GM10248 (cell line): ENCODE data around the gene MSH5.

ENCODE experiments used
- CTCF ChIA-PET: fragments of 300-600 bp; sonication (Branson Sonifier 250); formaldehyde crosslinking; extraction: SDS; loops from one replicate; lab custom pipeline; 2021; ENCODE audit warnings: antibody characterized with exemption; lab: Yijun Ruan, JAX
- POLR2A ChIA-PET: fragments of 350-650 bp; sonication (Branson Sonifier 250); formaldehyde crosslinking; extraction: SDS; loops from one replicate; lab custom pipeline; 2020; ENCODE audit warnings: antibody characterized with exemption; lab: Yijun Ruan, JAX
- DNase-seq: peaks from one replicate; pipeline ENCODE4 v3.0.0; 2012; ENCODE audit errors: extremely low spot score
- CTCF ChIP-seq: IDR thresholded peaks from 2 replicates; pipeline ENCODE4 v1.5.1; 2012; ENCODE audit warnings: mild to moderate bottlenecking, low read depth; ENCODE audit errors: extremely low read depth, missing control alignments, control extremely low read depth

The MSH5 gene

GRCh38 chr6:31739639-31740396 is at the start of gene MSH5:
TSS of gene MSH5 (plus strand) at chr6:31740005. CDS start at chr6:31740467, 462 bp downstream.
- POLR2A ChIA-PET, result interaction anchor here (0.6 to 1.4 kb wide), 7 partner anchors 9 to 123 kb away, joined by 3 to 9 read pairs (median 4); partner anchors contain the start of genes HSPA1B and NEU1
- TF ChIP-seq CTCF, result no peak
- CTCF ChIA-PET, result interaction anchor here (0.8 to 11.4 kb wide), 11 partner anchors 12 to 142 kb away, joined by 3 to 73 read pairs (median 6); partner anchors contain the start of genes C6orf47, DDAH2, LSM2 and VARS1
- peak; percentile 97 for DNase-seq

- ChIA-PET POLR2A (interaction anchor here (0.6 kb wide), 1 partner anchor 130 kb away, joined by 10 read pairs; no protein-coding TSS in a partner anchor), CTCF (interaction anchor here (0.7 to 6.1 kb wide), 9 partner anchors 8 to 144 kb away, joined by 3 to 26 read pairs (median 4); partner anchors contain the start of genes ATP6V1G2, LY6G5C and LY6G6D)
- TF ChIP-seq CTCF, result no peak
- no peak for DNase-seq
These were observed 49.4 kb upstream of the MSH5 start for GRCh38 chr6:31690231-31691077.

GRCh38 chr6:31691078-31691463 is 48.7 kb upstream of the MSH5 start:
- POLR2A ChIA-PET, result no interaction called here
- CTCF ChIA-PET, result interaction anchor here (1.5 to 6.1 kb wide), 5 partner anchors 7 to 79 kb away, joined by 3 to 26 read pairs (median 11); partner anchors contain the start of genes LY6G5C and LY6G6D
- DNase-seq, result no peak
- TF ChIP-seq CTCF, result no peak

GRCh38 chr6:31691564-31692108 is 48.2 kb upstream of the MSH5 start:
- ChIA-PET CTCF (interaction anchor here (1.0 to 6.1 kb wide), 5 partner anchors 11 to 104 kb away, joined by 3 to 26 read pairs (median 11); partner anchors contain the start of genes LY6G5C, LY6G6D and VARS1), POLR2A (interaction anchor here (0.5 to 1.3 kb wide), 2 partner anchors 136 to 219 kb away, joined by 3 read pairs; partner anchors contain the start of gene HSPA1B)
- DNase-seq, result no peak
- TF ChIP-seq CTCF, result no peak

GRCh38 chr6:31692353-31692752 is 47.5 kb upstream of the MSH5 start:
- ChIA-PET CTCF (interaction anchor here (1.0 to 6.1 kb wide), 5 partner anchors 10 to 104 kb away, joined by 3 to 26 read pairs (median 5); partner anchors contain the start of genes ABHD16A, LY6G5C and VARS1), POLR2A (interaction anchor here (0.5 to 1.3 kb wide), 3 partner anchors 46 to 218 kb away, joined by 3 read pairs; partner anchors contain the start of gene HSPA1B)
- DNase-seq, result no peak
- TF ChIP-seq CTCF, result no peak

- DNase-seq, result no peak
- ChIA-PET POLR2A (interaction anchor here (0.6 kb wide), 1 partner anchor 45 kb away, joined by 3 read pairs; no protein-coding TSS in a partner anchor), CTCF (interaction anchor here (1.0 to 6.1 kb wide), 8 partner anchors 9 to 103 kb away, joined by 3 to 26 read pairs (median 6); partner anchors contain the start of genes ABHD16A, DDAH2, GPANK1 and LY6G5C)
- no peak for TF ChIP-seq CTCF
These were observed 46.9 kb upstream of the MSH5 start for GRCh38 chr6:31692886-31693285.
